Ishikawa (cell line): ENCODE data around the gene DGKZ.

Experiments
- CEBPB ChIP-seq: IDR thresholded peaks from 2 replicates; pipeline ENCODE4 v1.6.1; 2012
- CREB1 ChIP-seq: IDR thresholded peaks from 2 replicates; pipeline ENCODE4 v1.6.1; 2012; ENCODE audit warnings: low read depth
- EGR1 ChIP-seq: IDR thresholded peaks from 2 replicates; pipeline ENCODE4 v1.6.1; 2012
- EP300 ChIP-seq: IDR thresholded peaks from 2 replicates; pipeline ENCODE4 v1.6.1; 2012; ENCODE audit warnings: borderline replicate concordance
- FOXM1 ChIP-seq: IDR thresholded peaks from 2 replicates; pipeline ENCODE4 v1.6.1; 2012; ENCODE audit warnings: low read depth, borderline replicate concordance
- MAX ChIP-seq: IDR thresholded peaks from 2 replicates; pipeline ENCODE4 v1.6.1; 2012
- NFIC ChIP-seq: IDR thresholded peaks from 2 replicates; pipeline ENCODE4 v1.6.1; 2012
- RAD21 ChIP-seq: IDR thresholded peaks from 2 replicates; pipeline ENCODE4 v1.6.1; 2012; ENCODE audit warnings: low read depth
- TAF1 ChIP-seq: IDR thresholded peaks from 2 replicates; pipeline ENCODE4 v1.6.1; 2012; ENCODE audit warnings: low read depth, mild to moderate bottlenecking
- TCF12 ChIP-seq: IDR thresholded peaks from 2 replicates; pipeline ENCODE4 v1.6.1; 2012; ENCODE audit warnings: low read depth
- TEAD4 ChIP-seq: IDR thresholded peaks from 2 replicates; pipeline ENCODE4 v1.6.1; 2012
- YY1 ChIP-seq: IDR thresholded peaks from 2 replicates; pipeline ENCODE4 v1.6.1; 2012; ENCODE audit warnings: low read depth
- ZBTB7A ChIP-seq: IDR thresholded peaks from 2 replicates; pipeline ENCODE4 v1.6.1; 2012; ENCODE audit warnings: low read depth
- TF ChIP-seq, protein P1 (sequence below): IDR thresholded peaks from 2 replicates; pipeline ENCODE4 v1.6.1; 2012; ENCODE audit warnings: low read depth, mild to moderate bottlenecking

Gene DGKZ

DNA sequence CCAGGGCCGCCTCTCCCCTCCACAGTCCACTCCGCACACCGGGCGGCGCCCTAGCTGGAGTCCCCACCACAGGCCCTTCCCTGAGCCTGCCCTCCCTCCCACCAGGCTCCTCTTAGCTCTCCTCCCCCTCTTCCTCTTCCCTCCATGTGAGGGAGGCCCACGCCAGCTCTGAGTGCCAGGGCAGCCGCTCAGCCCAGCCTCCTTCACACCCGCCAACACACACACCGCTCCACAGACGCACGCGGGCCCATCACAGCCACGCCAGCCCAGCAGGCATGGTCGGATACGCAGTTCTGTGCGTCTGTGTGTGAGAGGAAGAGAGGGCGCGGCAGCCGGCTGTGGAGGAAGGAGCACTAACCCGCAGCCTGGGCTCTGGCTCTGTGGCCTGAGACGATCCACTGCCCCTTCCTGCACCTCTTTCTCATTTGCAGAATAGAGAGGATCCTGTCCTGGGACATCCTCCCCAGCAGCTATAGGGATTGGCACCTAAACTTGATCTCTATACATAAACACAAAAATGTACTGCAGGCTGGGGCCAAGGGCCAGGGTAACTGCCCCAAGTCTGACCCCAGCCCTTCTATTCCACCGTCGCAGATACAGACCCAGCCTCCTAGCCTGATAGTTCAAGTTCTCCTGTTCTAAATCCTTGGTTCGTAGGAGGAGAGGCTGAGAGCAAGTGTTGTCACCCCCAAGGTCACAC, 40.8 kb downstream of the DGKZ start:
- no peak for TF ChIP-seq FOXM1
- no peak for TF ChIP-seq EP300
- TF ChIP-seq MAX: no peak
- no peak for TF ChIP-seq RAD21
- no peak for TF ChIP-seq TAF1
- TF ChIP-seq TEAD4: no peak
- TF ChIP-seq CEBPB: no peak
- no peak for TF ChIP-seq TCF12
- no peak for TF ChIP-seq EGR1

DNA sequence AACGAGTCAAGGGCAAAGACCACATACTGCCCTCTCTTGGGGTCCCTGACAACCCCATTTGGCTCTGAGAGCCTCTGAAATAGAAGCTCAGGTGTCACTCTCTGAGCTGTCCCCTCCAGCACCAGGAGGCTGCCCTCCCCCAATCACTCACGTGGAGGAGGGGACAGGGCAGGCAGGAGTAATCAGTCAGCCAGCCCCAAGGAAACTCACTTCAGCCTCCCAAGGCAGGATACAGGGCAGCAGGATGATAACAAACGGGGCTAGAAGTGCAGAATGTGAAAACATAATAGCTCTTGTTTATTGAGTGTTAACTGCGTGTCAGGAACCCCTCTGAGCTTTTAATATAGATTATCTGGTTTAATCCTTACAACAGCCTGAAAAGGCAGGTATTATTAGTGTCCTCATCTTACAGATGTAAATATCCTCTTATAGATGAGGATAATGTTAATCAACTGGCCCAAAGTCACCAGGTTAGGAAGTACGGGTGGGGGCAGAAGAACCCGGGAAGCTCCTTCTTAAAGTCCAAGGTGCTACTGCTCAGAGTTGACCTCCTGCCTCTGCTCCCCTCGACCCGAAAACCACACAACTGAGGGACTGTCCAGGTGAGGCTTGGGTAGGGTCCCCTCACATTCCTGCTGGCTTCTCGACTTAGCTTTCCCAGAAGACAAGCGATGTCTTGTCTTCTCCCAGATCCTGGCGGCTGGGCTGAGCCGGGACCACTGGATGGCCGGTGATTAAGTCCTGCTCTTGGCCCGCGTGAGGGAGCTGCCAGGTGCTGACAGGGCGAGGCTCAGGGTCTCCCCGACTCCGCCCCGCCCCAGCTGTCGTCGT, 41.6 kb downstream of the DGKZ start:
- TF ChIP-seq TAF1: no peak
- TF ChIP-seq, protein P1, sequence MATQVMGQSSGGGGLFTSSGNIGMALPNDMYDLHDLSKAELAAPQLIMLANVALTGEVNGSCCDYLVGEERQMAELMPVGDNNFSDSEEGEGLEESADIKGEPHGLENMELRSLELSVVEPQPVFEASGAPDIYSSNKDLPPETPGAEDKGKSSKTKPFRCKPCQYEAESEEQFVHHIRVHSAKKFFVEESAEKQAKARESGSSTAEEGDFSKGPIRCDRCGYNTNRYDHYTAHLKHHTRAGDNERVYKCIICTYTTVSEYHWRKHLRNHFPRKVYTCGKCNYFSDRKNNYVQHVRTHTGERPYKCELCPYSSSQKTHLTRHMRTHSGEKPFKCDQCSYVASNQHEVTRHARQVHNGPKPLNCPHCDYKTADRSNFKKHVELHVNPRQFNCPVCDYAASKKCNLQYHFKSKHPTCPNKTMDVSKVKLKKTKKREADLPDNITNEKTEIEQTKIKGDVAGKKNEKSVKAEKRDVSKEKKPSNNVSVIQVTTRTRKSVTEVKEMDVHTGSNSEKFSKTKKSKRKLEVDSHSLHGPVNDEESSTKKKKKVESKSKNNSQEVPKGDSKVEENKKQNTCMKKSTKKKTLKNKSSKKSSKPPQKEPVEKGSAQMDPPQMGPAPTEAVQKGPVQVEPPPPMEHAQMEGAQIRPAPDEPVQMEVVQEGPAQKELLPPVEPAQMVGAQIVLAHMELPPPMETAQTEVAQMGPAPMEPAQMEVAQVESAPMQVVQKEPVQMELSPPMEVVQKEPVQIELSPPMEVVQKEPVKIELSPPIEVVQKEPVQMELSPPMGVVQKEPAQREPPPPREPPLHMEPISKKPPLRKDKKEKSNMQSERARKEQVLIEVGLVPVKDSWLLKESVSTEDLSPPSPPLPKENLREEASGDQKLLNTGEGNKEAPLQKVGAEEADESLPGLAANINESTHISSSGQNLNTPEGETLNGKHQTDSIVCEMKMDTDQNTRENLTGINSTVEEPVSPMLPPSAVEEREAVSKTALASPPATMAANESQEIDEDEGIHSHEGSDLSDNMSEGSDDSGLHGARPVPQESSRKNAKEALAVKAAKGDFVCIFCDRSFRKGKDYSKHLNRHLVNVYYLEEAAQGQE: peak; percentile 40; the same call in 1 of the 2 replicates

GRCh38 chr11:46389450-46390330, 42.4 kb downstream of the DGKZ start:
- 0 out of 2 replicates have a peak, but pooled peaks have one; percentile 67 for TF ChIP-seq ZBTB7A
- 0 out of 2 replicates have a peak, but pooled peaks have one; percentile 17 for TF ChIP-seq EP300
- peak; percentile 84 for TF ChIP-seq RAD21
- TF ChIP-seq YY1: peak; percentile 52; the same call in 1 of the 2 replicates
- 0 out of 2 replicates have a peak, but pooled peaks have one; percentile 43 for TF ChIP-seq TCF12
- TF ChIP-seq, protein P1: no peak
- peak; percentile 60 for TF ChIP-seq TEAD4
- no peak for TF ChIP-seq CREB1
- no peak for TF ChIP-seq NFIC
- peak; percentile 72 for TF ChIP-seq MAX
- peak; percentile 38; the same call in 1 of the 2 replicates for TF ChIP-seq EGR1

- no peak for TF ChIP-seq TAF1
- no peak for TF ChIP-seq RAD21
- TF ChIP-seq, protein P1: no peak
- TF ChIP-seq YY1: no peak
- TF ChIP-seq ZBTB7A: no peak
- TF ChIP-seq FOXM1: no peak
Measured at GRCh38 chr11:46390331-46391171, 43.3 kb downstream of the DGKZ start.
